AG09319 (cell line): ENCODE data around the gene SSBP2.

ENCODE experiments used
- DNase-seq: peaks from one replicate; pipeline ENCODE4 v3.0.0-alpha.2; 2010; ENCODE audit warnings: low read depth; ENCODE audit errors: extremely low read depth
- CTCF ChIP-seq: IDR thresholded peaks from 2 replicates; pipeline ENCODE4 v1.5.1; 2011; ENCODE audit warnings: low read depth, mild to moderate bottlenecking, inconsistent platforms, low read length, moderate library complexity

SSBP2 gene

GRCh38 chr5:81761270-81761669 is 10.4 kb upstream of the SSBP2 start:
- no peak for TF ChIP-seq CTCF
- no peak for DNase-seq

GRCh38 chr5:81760521-81760920 is 9.6 kb upstream of the SSBP2 start:
- TF ChIP-seq CTCF: no peak
- no peak for DNase-seq

GRCh38 chr5:81759632-81760005 is 8.7 kb upstream of the SSBP2 start:
- TF ChIP-seq CTCF: no peak
- no peak for DNase-seq

GRCh38 chr5:81757404-81757803 is 6.5 kb upstream of the SSBP2 start:
- TF ChIP-seq CTCF: no peak
- DNase-seq: no peak

- TF ChIP-seq CTCF: no peak
- DNase-seq: no peak
Observed at GRCh38 chr5:81756016-81756415, 5.1 kb upstream of the SSBP2 start.

- no peak for DNase-seq
- no peak for TF ChIP-seq CTCF
Observed at GRCh38 chr5:81755320-81755719, 4.4 kb upstream of the SSBP2 start.

GRCh38 chr5:81754621-81755020 is 3.7 kb upstream of the SSBP2 start:
- no peak for TF ChIP-seq CTCF
- DNase-seq: no peak

GRCh38 chr5:81753429-81753828 is 2.5 kb upstream of the SSBP2 start:
- no peak for DNase-seq
- TF ChIP-seq CTCF: no peak
